HG03175 (cell line): Measurements from ENCODE around the gene CFAP251.
"Not testable (repeated sequence)": the region's sequence is repeated elsewhere in the genome, so short reads cannot be mapped to it uniquely, and the experiment has no call there.

ENCODE experiments used
- ATAC-seq: cut with Tn5 transposase; IDR thresholded peaks from one replicate; pipeline ENCODE4 v1.9.1; 2021; ENCODE audit warnings: mild to moderate bottlenecking, moderate library complexity; ENCODE audit not compliant: unreplicated experiment

The CFAP251 gene

GRCh38 chr12:121908702-121909101, 9.7 kb upstream of the CFAP251 start:
- ATAC-seq = no peak

- ATAC-seq = no peak
Observed at GRCh38 chr12:121911824-121912585, 6.4 kb upstream of the CFAP251 start.

GRCh38 chr12:121915841-121916321, 2.5 kb upstream of the CFAP251 start:
- ATAC-seq = no peak

GRCh38 chr12:121916719-121917118, 1.7 kb upstream of the CFAP251 start:
- no peak for ATAC-seq

- peak; percentile 30 for ATAC-seq
Observed at GRCh38 chr12:121918679-121919038, 267 bp downstream of the CFAP251 start.

GRCh38 chr12:121921066-121921465, 2.7 kb downstream of the CFAP251 start:
- no peak for ATAC-seq

GRCh38 chr12:121925358-121925695, 6.9 kb downstream of the CFAP251 start:
- no peak for ATAC-seq

GRCh38 chr12:121926874-121927706, 8.7 kb downstream of the CFAP251 start:
- ATAC-seq = peak; percentile 47

GRCh38 chr12:121927813-121928212, 9.4 kb downstream of the CFAP251 start:
- ATAC-seq = no peak

GRCh38 chr12:121929545-121929944, 11.2 kb downstream of the CFAP251 start:
- not testable (repeated sequence) for ATAC-seq

- ATAC-seq = no peak
Observed at GRCh38 chr12:121930862-121931261, 12.5 kb downstream of the CFAP251 start.

GRCh38 chr12:121932176-121932536, 13.8 kb downstream of the CFAP251 start:
- no peak for ATAC-seq

- ATAC-seq = no peak
Observed at GRCh38 chr12:121932914-121933521, 14.6 kb downstream of the CFAP251 start.

- no peak for ATAC-seq
Observed at GRCh38 chr12:121933522-121934308, 15.3 kb downstream of the CFAP251 start.

GRCh38 chr12:121934309-121934664, 15.9 kb downstream of the CFAP251 start:
- ATAC-seq = no peak

GRCh38 chr12:121937654-121938053, 19.3 kb downstream of the CFAP251 start:
- no peak for ATAC-seq

GRCh38 chr12:121939186-121939585, 20.8 kb downstream of the CFAP251 start:
- no peak for ATAC-seq

- ATAC-seq = no peak
Observed at GRCh38 chr12:121939992-121940766, 21.8 kb downstream of the CFAP251 start.

- ATAC-seq = no peak
Observed at GRCh38 chr12:121942145-121942718, 23.8 kb downstream of the CFAP251 start.

GRCh38 chr12:121943926-121944325, 25.5 kb downstream of the CFAP251 start:
- no peak for ATAC-seq
